ENCODE results near the gene LMBRD1. TPM values are rescaled to one million over a fixed set of nuclear protein-coding genes. Genes with fewer than 3 reads are reported as not detected.

LMBRD1 gene
- total and polyA plus RNA-seq, 2 of the 8 experiments (the other 6 are each of a cell fraction or from before 2014, with no cell fraction given) = 9.1 to 16.8 TPM

DNA sequence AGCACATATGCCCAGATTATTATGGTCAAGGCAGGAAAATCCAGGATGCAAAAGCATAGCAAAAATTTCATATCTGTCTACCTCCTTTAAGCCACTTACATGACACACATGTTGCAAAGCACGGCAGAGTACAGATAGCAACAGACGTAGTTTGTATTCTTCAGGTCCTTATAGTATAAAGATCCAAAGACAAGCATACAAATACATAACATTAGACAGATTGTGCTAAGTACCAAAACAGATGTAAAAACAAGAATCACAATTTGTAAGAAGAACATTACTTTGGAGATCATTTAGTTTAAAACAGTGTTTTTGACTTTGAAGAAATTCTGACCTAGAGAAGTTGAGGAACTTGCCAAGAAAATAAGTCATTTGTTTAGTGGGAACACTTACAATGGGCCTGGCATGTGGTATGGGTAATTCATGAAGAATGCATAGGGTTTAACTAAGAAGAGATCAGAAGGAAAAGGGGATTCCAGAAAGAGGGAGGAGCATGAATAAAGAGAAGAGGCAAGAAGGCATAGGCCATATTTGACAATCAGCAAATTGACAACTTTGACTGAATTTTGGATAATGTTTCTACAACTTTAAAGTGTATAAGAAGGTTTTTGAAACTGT is 30.6 kb upstream of the LMBRD1 start:
- no peak overlapping the region for H3K4me2 ChIP-seq (ENCODE audit: insufficient read depth in 1 of 2, low read depth in 2 of 2, low read length in 2 of 2)
- ChIA-PET POLR2A (ENCODE audit: partially characterized antibody) (no interaction called here), CTCF (ENCODE audit: partially characterized antibody) (no interaction called here)
- DNase-seq (ENCODE audit: low read depth in 1 of 2, low spot score in 2 of 2) = no peak
- H2BK15ac ChIP-seq (ENCODE audit: low read length) = no peak overlapping the region
- H3K4me1 ChIP-seq (replicated peaks in 1 of 4; ENCODE audit: control insufficient read depth in 3 of 4, insufficient read depth in 4 of 4, low read length in 3 of 4) = no peaks in the 10 kb centered on the region
- H3K14ac ChIP-seq (ENCODE audit: insufficient read length) = no peak overlapping the region
- no peak overlapping the region for H2AFZ ChIP-seq (ENCODE audit: low read length)
- no peaks in the 10 kb centered on the region for H4K20me1 ChIP-seq (replicated peaks in 1 of 2; ENCODE audit: control insufficient read depth in 1 of 2, insufficient read depth in 2 of 2, low read length in 2 of 2)
- H2BK12ac ChIP-seq (ENCODE audit: low read depth, low read length) = no peak overlapping the region
- FAIRE-seq = no peak
- no peak overlapping the region for H4K5ac ChIP-seq (ENCODE audit: insufficient read length, low read depth, low read length)
- H2BK20ac ChIP-seq (ENCODE audit: low read length) = no peak overlapping the region
- H3K4me3 ChIP-seq (ENCODE audit: extremely low read depth in 1 of 4, insufficient read depth in 2 of 4, low read depth in 3 of 4, low read length in 4 of 4) = no peak overlapping the region
- WGBS, 2 experiments (ENCODE audit: extremely low coverage in 1 of 2, insufficient coverage in 1 of 2, insufficient read length in 1 of 2, insufficient replicate concordance in 2 of 2, low coverage in 1 of 2, low lambda C conversion rate in 2 of 2, missing lambda C conversion rate in 1 of 2) = 49% methylated on average over 2 of the region's 2 CpGs; no CpG with 5 or more reads in 1 of the 2 experiments
- H3K9me3 ChIP-seq (ENCODE audit: insufficient read depth in 2 of 2, low read depth in 1 of 2, low read length in 1 of 2) = no peaks in the 10 kb centered on the region
- no peak overlapping the region for H3K9ac ChIP-seq (replicated peaks in 1 of 4; ENCODE audit: extremely low read depth in 1 of 4, low read depth in 3 of 4, low read length in 3 of 4)
- no peaks in the 10 kb centered on the region for H3K79me1 ChIP-seq (ENCODE audit: low read depth, low read length)
- no peak overlapping the region for H3K18ac ChIP-seq (ENCODE audit: extremely low read depth, low read length)
- no peak overlapping the region for H3K27ac ChIP-seq (ENCODE audit: low read depth, low read length)
- no peak overlapping the region for H2AK5ac ChIP-seq (ENCODE audit: low read depth, low read length)
- peaks cover 0 to 1% (median 0%) of the 10 kb centered on the region in 4 experiments; a peak in 1 of 7 replicates for H3K27me3 ChIP-seq (replicated peaks in 1 of 4; ENCODE audit: control insufficient read depth in 3 of 4, extremely low read depth in 1 of 4, insufficient read depth in 3 of 4, low read length in 3 of 4)
- no peak overlapping the region for H2BK5ac ChIP-seq (ENCODE audit: low read depth, low read length)
- H3K23me2 ChIP-seq (ENCODE audit: low read depth, low read length) = no peaks in the 10 kb centered on the region
- H3K79me2 ChIP-seq (ENCODE audit: control insufficient read depth in 1 of 2, insufficient read depth in 2 of 2, low read length in 2 of 2) = no peaks in the 10 kb centered on the region
- no peak overlapping the region for H3K4ac ChIP-seq (replicated peaks; ENCODE audit: insufficient read length, low read depth, low read length)
- no peak overlapping the region for H3K56ac ChIP-seq (replicated peaks; ENCODE audit: insufficient read length, low read depth, low read length)
- H3K23ac ChIP-seq (ENCODE audit: insufficient read length) = no peak overlapping the region
- H3K36me3 ChIP-seq (ENCODE audit: control insufficient read depth in 2 of 4, insufficient read depth in 4 of 4, low read length in 3 of 4) = no peaks in the 10 kb centered on the region
- H4K8ac ChIP-seq (ENCODE audit: extremely low read depth, insufficient read depth, low read length) = no peak overlapping the region
- no peak overlapping the region for H2BK120ac ChIP-seq (replicated peaks; ENCODE audit: low read depth, low read length)
- H4K91ac ChIP-seq (replicated peaks; ENCODE audit: insufficient read length, low read length) = no peak overlapping the region
- TF ChIP-seq, protein P1, sequence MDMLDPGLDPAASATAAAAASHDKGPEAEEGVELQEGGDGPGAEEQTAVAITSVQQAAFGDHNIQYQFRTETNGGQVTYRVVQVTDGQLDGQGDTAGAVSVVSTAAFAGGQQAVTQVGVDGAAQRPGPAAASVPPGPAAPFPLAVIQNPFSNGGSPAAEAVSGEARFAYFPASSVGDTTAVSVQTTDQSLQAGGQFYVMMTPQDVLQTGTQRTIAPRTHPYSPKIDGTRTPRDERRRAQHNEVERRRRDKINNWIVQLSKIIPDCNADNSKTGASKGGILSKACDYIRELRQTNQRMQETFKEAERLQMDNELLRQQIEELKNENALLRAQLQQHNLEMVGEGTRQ (IDR thresholded peaks at IDR 0.05; ENCODE audit: low read length) = no peak
- TF ChIP-seq BACH1 (IDR thresholded peaks at IDR 0.05; ENCODE audit: low read length) = no peak
- no peak for TF ChIP-seq BRCA1 (IDR thresholded peaks at IDR 0.05; ENCODE audit: low read depth, low read length)
- no peak for TF ChIP-seq SAP30 (IDR thresholded peaks at IDR 0.05; ENCODE audit: insufficient read depth, insufficient replicate concordance, low read length)
- TF ChIP-seq CHD1 (IDR thresholded peaks at IDR 0.05; ENCODE audit: low read depth, low read length) = no peak
- TF ChIP-seq POLR2AphosphoS5 (IDR thresholded peaks at IDR 0.05; ENCODE audit: low read depth, low read length) = no peak
- no peak for TF ChIP-seq CHD2 (IDR thresholded peaks at IDR 0.05; ENCODE audit: low read length)
- no peak for TF ChIP-seq JUN (IDR thresholded peaks at IDR 0.05; ENCODE audit: low read depth, low read length)
- no peak for TF ChIP-seq EGR1 (IDR thresholded peaks at IDR 0.05; ENCODE audit: borderline replicate concordance, low read depth, low read length)
- no peak for TF ChIP-seq RFX5 (IDR thresholded peaks at IDR 0.05; ENCODE audit: borderline replicate concordance, low read depth, low read length)
- TF ChIP-seq CTBP2 (IDR thresholded peaks at IDR 0.05; ENCODE audit: borderline replicate concordance, insufficient read depth, insufficient read length, low read length) = no peak
- TF ChIP-seq RAD21 (IDR thresholded peaks at IDR 0.05 in 1 of 2, conservative IDR thresholded peaks at IDR 0.05 in 1 of 2; ENCODE audit: low read depth in 2 of 2, low read length in 2 of 2) = no peak
- no peak for TF ChIP-seq TCF12 (IDR thresholded peaks at IDR 0.05; ENCODE audit: low read depth, low read length)
